Measurements from ENCODE around the gene STOX2.
"Not testable (repeated sequence)": the region's sequence is repeated elsewhere in the genome, so short reads cannot be mapped to it uniquely, and the experiment has no call there.

Gene STOX2

GRCh38 chr4:184022679-184023383, 117.7 kb downstream of the STOX2 start:
- DNase-seq (ENCODE audit: low spot score), result no peak

GRCh38 chr4:184024637-184025036, 119.5 kb downstream of the STOX2 start:
- DNase-seq (ENCODE audit: low spot score), result no peak

- no peak for DNase-seq (ENCODE audit: low spot score)
Measured at GRCh38 chr4:184028561-184029374, 123.7 kb downstream of the STOX2 start.

- DNase-seq (ENCODE audit: low spot score), result no peak
Measured at GRCh38 chr4:184030036-184030435, 124.9 kb downstream of the STOX2 start.

- DNase-seq (ENCODE audit: low spot score), result no peak
Measured at GRCh38 chr4:184030764-184031163, 125.7 kb downstream of the STOX2 start.

GRCh38 chr4:184032091-184032490, 127.0 kb downstream of the STOX2 start:
- DNase-seq (ENCODE audit: low spot score), result no peak

- DNase-seq (ENCODE audit: low spot score), result no peak
Measured at GRCh38 chr4:184039963-184040383, 134.9 kb downstream of the STOX2 start.

- DNase-seq (ENCODE audit: low spot score), result no peak
Measured at GRCh38 chr4:184041156-184041555, 136.0 kb downstream of the STOX2 start.

GRCh38 chr4:184046148-184046547, 141.0 kb downstream of the STOX2 start:
- DNase-seq (ENCODE audit: low spot score), result no peak

- not testable (repeated sequence) for DNase-seq (ENCODE audit: low spot score)
Measured at GRCh38 chr4:184051262-184051661, 146.2 kb downstream of the STOX2 start.

- DNase-seq (ENCODE audit: low spot score), result no peak
Measured at GRCh38 chr4:184052616-184053015, 147.5 kb downstream of the STOX2 start.

GRCh38 chr4:184053434-184053833, 148.3 kb downstream of the STOX2 start:
- DNase-seq (ENCODE audit: low spot score), result no peak

GRCh38 chr4:184056877-184057276, 151.8 kb downstream of the STOX2 start:
- DNase-seq (ENCODE audit: low spot score), result no peak

GRCh38 chr4:184058026-184058425, 152.9 kb downstream of the STOX2 start:
- DNase-seq (ENCODE audit: low spot score), result no peak

- no peak for DNase-seq (ENCODE audit: low spot score)
Measured at GRCh38 chr4:184059099-184059498, 154.0 kb downstream of the STOX2 start.

GRCh38 chr4:184061582-184061981, 156.5 kb downstream of the STOX2 start:
- DNase-seq (ENCODE audit: low spot score), result no peak

GRCh38 chr4:184062769-184063168, 157.7 kb downstream of the STOX2 start:
- no peak for DNase-seq (ENCODE audit: low spot score)

- no peak for DNase-seq (ENCODE audit: low spot score)
Measured at GRCh38 chr4:184064877-184065276, 159.8 kb downstream of the STOX2 start.

GRCh38 chr4:184066584-184067300, 161.6 kb downstream of the STOX2 start:
- DNase-seq (ENCODE audit: low spot score), result no peak

GRCh38 chr4:184067931-184068554, 162.9 kb downstream of the STOX2 start:
- no peak for DNase-seq (ENCODE audit: low spot score)

Measured in hepatic stellate cell (primary cell).